HG03354 (cell line): ENCODE data around the gene TCF7L2.

ENCODE experiments used
- ATAC-seq: cut with Tn5 transposase; IDR thresholded peaks from one replicate; pipeline ENCODE4 v1.9.1; 2021; ENCODE audit warnings: mild to moderate bottlenecking; ENCODE audit not compliant: unreplicated experiment, poor library complexity, severe bottlenecking

The TCF7L2 gene

GRCh38 chr10:113128450-113129070 is 178.5 kb downstream of the TCF7L2 start:
- ATAC-seq, result no peak

GRCh38 chr10:113129117-113129516 is 179.1 kb downstream of the TCF7L2 start:
- no peak for ATAC-seq

DNA sequence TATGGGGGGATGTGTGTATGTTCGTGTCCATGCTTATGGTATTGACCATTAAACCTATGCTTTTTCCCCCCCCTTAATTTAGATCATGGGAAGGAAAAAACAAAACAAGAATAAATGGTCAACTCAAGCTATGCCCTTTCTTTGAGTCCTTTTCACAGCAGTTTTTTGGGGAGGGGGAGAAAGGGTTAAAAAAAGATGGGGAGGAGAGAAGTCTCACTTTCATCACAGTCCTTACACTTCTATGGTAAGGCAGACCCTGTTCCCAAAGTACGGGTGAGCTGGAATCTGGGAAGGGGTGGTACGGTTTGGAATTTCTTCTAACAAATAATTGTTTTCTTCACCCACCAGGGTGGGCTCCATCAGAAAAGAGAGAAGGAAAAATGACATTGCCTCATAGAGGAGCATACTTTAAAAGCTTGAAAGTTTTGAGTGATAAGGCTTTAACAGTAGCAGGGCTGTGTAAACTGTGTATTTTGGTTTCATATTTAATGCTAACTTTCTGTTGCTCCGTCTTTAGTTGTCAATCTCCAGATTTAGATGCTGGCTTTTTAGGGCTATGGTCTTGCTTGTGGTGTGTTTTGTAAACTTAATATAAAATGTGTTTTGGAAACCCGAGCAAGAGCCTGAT is 180.1 kb downstream of the TCF7L2 start:
- no peak for ATAC-seq

- ATAC-seq, result no peak
Observed at GRCh38 chr10:113131613-113132261, 181.7 kb downstream of the TCF7L2 start.

DNA sequence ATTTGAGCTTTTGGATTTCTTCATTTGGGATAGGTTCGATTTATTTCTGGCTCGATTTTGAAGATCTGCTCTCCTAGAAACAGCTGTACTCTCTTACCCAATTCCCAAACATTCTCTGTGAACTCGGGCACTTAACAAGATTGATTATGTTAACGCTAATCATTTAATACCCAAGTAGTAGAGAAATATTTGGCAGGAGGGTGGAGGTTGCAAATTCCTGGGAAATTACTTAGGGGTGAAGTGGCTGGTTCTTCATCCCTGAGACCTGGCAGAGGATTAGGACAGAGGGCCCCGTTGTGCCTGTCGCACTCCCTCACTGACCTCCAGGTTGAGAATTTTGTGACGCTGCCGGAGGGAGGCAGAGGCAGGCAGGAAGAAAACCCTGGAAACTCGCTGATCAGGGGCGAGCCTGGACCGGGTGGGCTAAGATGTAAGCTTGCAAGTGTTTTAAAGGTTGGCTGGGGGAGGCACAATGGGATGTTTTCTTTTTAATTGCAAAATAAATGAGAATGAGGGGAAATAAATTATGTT is 182.6 kb downstream of the TCF7L2 start:
- no peak for ATAC-seq

- ATAC-seq, result no peak
Observed at GRCh38 chr10:113133497-113134115, 183.6 kb downstream of the TCF7L2 start.

DNA sequence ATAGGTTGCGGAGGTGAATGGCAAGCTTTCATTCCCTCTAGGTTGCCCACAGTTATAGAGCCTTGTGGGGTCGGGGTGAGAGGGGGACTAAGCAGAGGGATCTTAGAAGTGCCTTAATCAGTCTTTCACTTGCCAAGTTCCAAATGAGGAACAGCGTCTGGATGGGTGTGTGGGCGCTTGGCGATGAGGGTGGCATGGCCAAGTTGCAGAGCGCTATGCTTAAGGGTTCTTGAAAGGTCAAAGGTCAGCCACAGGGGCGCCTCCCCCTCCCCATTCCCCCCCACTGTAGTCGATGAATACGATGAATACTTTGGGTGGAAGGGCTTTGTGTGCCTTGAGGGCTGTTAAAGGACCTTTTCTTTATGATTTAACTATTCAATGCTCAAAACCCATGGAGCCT is 185.0 kb downstream of the TCF7L2 start:
- ATAC-seq, result no peak

DNA sequence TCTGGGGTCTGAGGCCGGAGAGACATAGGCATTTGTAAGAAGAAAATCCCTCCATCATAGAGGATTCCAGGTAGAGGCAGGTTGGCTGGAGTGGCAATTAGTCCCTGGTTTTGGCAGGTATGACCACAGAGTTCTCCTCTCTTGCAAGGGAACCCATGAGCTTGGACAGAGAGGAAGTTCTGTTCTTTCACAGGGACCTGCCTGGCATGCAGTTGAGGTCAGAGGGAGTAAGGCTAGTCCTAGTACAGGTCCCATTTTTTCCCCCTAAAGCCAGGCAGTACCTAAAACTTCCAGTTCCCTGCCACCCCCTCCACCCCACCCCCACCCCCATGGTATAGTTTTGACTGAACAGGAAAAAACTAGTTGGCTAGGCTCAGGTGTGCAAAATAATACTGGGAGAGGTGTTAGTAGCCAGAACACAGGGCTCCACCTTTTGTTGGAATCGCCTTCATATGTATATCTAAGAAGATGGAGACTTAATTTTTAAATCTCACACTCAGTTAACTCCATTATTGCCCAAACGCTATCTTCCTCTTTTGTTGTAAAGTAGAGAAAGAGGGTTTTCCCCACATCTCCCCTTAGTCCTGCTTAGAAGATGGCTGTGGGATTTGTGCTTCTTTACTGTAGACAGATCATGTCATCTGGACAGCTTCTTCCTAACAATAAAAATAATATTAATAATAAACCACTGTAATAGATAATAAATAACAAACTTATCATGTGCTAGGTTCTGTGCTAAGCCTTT is 188.1 kb downstream of the TCF7L2 start:
- no peak for ATAC-seq

DNA sequence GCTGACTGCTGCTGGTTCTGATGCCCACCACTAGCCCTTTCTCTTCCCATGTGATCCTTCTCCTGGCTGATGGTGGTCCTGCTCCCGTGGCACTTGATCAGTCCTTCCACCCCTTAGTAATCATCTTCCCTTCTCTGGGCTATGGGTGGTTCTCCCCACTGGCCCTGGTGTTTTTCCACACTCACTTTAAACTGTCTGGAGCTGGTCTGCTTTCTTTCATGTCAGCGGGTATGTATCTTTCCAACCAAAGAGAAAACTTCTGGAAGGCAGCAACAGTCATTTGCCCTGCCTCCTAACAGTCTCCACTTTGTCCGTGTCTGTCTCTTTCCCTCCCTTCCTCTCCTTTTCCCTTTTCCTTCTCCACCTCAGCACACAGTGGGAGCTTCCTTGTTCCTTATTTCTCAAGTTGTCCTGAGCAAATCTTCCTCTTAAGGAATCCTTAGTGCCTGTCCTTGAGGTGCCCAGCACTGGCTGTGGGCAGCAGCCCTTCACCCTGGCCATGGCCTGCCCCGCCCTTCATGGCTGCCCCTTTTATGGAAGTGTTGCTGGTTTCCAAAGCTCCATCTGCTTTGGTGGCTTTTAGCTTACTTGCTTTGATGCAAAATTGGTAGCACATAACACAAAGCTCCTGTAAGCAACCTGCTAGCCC is 189.0 kb downstream of the TCF7L2 start:
- ATAC-seq, result no peak

DNA sequence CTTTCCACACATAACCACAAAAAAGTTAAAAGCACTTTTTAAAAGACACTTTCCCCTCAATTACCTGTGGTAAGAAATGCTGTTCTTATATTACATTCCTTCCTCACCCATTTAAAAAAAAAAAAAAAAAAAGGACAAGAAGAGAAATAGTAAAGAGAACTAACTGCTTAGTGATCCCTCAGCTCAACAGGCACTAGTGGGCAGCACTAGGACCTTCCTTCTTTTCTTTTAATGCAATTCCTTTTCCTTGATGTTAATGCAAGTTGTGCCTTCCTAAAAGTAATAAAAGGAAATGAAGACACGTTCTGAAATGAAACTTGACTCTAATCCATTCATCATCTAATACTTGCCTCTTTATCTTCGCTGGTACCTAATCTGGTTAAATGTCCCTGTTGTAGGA is 189.7 kb downstream of the TCF7L2 start:
- no peak for ATAC-seq

DNA sequence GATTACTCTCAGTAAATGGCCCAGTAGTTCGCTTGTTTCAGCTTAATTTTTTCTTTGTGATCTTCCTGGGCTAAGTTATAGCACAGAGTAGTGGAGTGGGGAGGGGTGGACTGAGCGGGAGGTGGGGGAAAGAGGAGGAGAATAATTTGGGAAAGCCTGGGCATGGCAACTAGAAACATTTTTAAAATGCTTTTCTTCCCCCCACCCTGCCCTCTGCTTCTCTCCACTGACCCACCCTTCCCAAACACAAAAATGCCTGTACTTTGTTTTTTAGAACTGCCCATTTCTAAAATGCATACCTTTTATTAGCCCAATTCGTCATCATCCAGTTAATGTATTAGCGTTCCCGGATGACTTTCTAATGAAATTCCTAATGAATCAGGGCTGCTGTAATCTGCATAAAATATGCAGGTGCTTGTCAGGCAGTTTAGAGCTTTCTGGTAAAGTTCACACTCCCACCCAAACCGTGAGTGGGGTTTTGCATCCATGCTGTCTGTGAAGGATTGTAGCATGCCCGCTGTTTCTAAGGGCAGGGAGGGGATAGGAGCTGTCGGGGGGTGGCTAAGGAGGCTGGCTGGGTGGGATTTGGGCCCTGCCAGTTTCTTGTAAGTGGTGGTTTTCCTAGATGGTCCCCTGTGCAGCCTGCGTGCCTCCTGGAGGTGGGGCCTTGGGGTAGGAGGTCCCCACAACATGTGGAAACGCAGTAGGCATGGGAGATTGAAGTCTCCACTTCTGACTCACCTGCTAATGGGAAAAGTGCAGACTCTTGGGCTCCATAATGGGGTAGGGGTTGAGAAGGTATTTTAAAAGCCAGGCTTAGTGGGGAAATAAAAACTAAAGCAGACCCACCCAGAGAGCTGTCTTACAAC is 190.3 kb downstream of the TCF7L2 start:
- no peak for ATAC-seq

DNA sequence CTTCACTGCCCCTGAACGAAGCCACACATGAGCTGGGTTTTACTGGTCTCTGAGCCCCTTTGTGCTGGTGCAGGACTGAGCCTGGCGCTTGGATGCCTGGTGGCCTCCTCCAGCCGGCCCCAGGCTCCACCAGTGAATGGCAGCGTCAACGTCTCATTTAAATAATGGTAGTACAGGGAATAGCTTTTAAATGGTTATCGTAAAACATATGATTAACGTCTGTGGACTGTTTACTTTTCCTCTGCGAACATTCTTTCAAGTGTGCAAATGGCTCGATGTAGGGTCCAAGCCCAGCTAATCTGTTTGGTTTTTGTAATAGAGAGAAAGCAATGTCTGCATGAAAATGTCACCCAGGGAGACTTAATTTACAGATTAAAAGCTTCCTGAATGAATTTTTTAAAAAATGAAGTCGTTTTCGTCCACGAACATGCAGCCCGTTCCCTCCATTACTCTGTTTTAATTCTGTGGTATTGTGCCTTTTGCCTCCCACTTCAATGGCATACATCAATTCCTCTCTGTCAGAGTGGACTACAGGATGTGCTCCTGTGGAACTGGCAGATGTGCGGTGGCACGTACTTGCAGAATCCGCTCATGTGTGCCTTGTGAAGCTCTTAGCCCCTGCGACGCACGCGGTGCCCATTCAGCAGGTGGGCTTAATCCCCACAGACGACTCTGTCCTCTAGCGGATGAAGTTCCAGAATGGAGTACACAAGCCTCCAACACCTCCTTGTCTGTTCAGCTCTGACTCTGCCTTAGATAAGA is 192.7 kb downstream of the TCF7L2 start:
- no peak for ATAC-seq

DNA sequence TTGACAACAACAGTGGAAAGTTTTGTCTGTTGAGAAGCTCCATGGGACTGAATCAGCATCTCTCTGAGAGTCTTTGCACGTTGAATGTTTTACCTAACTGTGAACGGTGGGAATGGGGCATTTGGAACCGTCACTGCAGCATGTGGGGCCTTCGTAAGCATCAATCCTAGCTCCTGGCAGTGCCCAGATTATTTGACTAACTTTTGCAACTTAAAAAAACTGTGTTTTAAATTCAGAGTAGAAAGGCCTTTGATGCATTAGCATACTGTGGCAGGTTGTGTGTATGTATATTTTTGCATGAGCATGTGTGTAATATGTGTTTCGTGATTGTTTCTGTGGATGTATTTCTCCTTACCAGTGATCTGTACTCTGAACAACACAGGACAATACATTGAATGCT is 194.5 kb downstream of the TCF7L2 start:
- ATAC-seq, result no peak

GRCh38 chr10:113148071-113148825 is 198.2 kb downstream of the TCF7L2 start:
- ATAC-seq, result no peak

GRCh38 chr10:113148901-113149300 is 198.9 kb downstream of the TCF7L2 start:
- no peak for ATAC-seq

DNA sequence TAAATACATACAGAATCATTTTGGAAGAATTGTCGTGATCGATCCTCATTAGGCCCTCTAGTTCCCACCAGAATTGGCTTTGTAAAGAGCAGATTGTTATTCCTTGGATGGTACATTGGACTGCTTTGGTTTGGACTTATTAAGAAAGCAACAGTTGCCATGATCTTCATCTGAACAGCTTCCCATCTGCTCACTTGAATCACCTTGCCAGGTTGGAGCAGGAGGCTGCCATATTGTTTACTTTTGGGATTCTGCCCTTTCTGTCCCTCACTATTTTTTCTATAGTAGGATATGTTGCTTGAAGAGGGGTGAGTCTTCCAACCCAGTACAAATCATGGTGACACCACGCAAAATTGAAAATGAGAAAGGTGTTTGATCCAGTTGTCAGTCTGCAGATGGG is 199.6 kb downstream of the TCF7L2 start:
- no peak for ATAC-seq

DNA sequence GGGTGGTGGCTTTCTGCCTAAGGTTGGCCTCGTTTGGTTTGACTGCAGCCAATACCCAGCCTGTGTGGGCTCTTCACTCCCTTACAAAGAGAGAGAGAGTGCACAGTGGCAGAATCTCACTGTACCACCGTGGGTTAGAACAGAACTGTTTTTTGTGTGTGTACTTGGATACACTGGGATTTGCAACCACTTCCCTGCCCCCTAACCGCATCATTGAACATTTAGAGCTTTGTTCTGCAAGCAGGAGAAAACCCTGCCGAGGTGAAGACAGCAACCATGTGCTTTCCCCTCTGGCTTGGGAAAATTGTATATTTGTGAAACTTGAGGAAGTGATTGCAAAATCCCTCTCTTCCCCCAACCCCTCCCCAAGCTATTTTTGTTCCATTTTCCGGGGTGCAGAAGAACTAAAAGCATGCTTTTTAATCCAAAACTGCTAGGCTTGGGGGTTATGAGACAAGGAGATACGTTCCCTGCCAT is 201.2 kb downstream of the TCF7L2 start:
- no peak for ATAC-seq
